ENCODE results near the gene EXOC7. TPM values are rescaled to one million over a fixed set of nuclear protein-coding genes. Genes with fewer than 3 reads are reported as not detected.
A peak's percentile ranks its signal among the peaks of the same experiment; 100 is the strongest.

The EXOC7 gene
- total and polyA plus RNA-seq, 3 experiments from 2014 or later, result 69.3 to 109 (median 105) TPM

DNA sequence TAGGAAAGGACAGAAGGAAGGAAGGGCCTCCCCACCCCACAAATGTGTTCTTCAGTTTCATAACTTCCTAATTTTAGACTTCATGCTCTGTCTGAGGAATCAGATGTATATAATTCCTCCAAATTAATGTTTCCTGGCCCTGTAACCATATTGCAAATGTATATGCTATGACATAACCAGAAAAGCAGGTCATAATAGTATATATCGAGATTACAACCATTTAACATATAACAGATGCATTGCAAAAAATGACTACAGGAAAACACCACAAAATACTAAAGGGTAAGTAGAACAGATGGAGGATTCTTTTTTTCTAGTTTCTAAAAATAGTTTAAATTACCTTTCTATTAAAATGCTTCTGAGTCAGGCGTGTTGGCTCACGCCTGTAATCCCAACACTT is 3.1 kb upstream of the EXOC7 start:
- Mint-ChIP-seq H3K4me3 (peak overlapping the region in 1 of 7 donors; percentile 60), H3K9me3 (no peaks in the 10 kb centered on the region), H3K36me3 (peaks cover 0 to 17% (median 0%) of the 10 kb centered on the region in 3 donors), H3K27me3 (peaks cover 0 to 2% of the 10 kb centered on the region in 2 donors), H3K27ac (no peak overlapping the region), H3K4me1 (peaks cover 15 to 28% (median 18%) of the 10 kb centered on the region in 3 donors)
- no peak overlapping the region for H3K27ac ChIP-seq (ENCODE audit: low read depth, low read length)
- ChIA-PET POLR2A (interaction anchor here (1.0 kb wide), 1 partner anchor 173 kb away, joined by 3 read pairs; no protein-coding TSS in a partner anchor), CTCF (interaction anchor here (0.7 to 6.6 kb wide), 6 partner anchors 11 to 173 kb away, joined by 3 to 30 read pairs (median 4); no protein-coding TSS in a partner anchor)
- no peaks in the 10 kb centered on the region for H3K36me3 ChIP-seq (ENCODE audit: insufficient read depth, low read length)
- no peak for DNase-seq
- no peaks in the 10 kb centered on the region for H3K9me3 ChIP-seq (ENCODE audit: low read length)
- H3K4me1 ChIP-seq (ENCODE audit: insufficient read depth, low read length), result peaks cover 17% of the 10 kb centered on the region
- H3K4me3 ChIP-seq (ENCODE audit: low read length), result no peak overlapping the region
- no peaks in the 10 kb centered on the region for H3K27me3 ChIP-seq (ENCODE audit: insufficient read depth, low read length, poor library complexity, severe bottlenecking)

DNA sequence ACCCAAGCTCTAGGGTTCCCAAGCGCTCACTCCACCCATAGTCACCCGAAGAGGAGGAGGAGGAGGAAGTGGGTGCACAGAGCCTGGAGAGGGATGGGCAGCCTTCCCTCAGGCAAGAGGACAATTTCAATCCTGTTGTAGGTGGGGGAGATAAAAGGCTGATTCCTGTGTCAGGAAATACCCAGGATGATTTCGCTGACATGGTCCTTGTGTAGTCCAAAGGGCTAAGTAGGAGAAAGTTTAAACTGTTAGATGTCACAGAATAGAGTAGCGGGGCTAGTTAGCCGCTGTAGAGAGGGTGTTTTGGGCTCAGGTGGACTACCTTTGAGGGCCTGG is 1.3 kb upstream of the EXOC7 start:
- POLR2A ChIA-PET, result interaction anchor here (0.6 to 1.0 kb wide), 3 partner anchors 10 to 250 kb away, joined by 4 to 10 read pairs (median 5); partner anchors contain the start of genes PRPSAP1 and WBP2
- H3K27ac Mint-ChIP-seq, result peak overlapping the region in 7 of 8 donors; percentile 54 to 87 (median 73)
- peak overlapping the region; percentile 41 to 98 (median 56) for H3K4me3 Mint-ChIP-seq

DNA sequence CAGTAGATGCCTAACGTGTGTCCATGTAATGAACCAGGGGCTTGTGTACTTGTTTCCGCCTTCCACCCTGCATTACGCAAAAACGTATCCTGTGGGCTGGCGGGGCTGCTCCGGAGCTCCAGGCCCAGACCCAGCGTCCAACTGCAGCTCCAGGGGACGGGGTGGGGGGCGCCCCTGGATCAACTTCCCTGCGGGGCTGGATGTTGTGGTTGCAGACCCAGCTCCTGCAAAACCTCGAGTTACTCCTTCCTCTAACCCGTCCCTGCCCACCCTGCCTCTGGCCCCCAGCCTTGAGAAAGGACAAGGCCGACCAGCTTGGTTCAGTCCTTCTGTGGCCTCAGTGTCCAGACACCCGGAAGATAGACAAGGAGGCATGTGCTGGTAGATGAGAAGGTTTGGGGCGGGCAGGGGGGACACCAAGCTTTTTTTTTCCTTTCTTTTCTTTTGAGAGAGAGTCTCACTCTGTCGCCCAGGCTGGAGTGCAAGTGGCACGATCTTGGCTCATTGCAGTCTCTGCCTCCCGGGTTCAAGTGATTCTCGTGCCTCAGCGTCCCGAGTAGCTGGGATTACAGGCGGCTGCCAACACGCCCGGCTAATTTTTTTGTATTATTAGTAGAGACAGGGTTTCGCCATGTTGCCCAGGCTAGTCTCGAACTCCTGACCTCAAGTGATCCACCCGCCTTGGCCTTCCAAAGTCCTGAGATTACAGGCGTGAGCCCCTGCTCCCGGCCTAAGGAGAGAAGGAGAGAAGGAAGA is 731 bp upstream of the EXOC7 start:
- Mint-ChIP-seq H3K9me3 (no peaks in the 10 kb centered on the region), H3K27me3 (peaks cover 0 to 2% of the 10 kb centered on the region in 2 donors), H3K36me3 (peaks cover 0 to 36% (median 7%) of the 10 kb centered on the region in 3 donors), H3K4me3 (peak overlapping the region; percentile 92 to 98 (median 96)), H3K27ac (peak overlapping the region; percentile 73 to 99 (median 97)), H3K4me1 (peaks cover 23 to 40% (median 34%) of the 10 kb centered on the region in 3 donors)
- Histone ChIP-seq H3K4me1 (ENCODE audit: insufficient read depth, low read length) (peaks cover 17% of the 10 kb centered on the region), H3K27ac (ENCODE audit: low read depth, low read length) (peak overlapping the region; percentile 70), H3K4me3 (ENCODE audit: low read length) (peak overlapping the region; percentile 77), H3K27me3 (ENCODE audit: insufficient read depth, low read length, poor library complexity, severe bottlenecking) (no peaks in the 10 kb centered on the region), H3K9me3 (ENCODE audit: low read length) (no peaks in the 10 kb centered on the region), H3K36me3 (ENCODE audit: insufficient read depth, low read length) (peaks cover 5% of the 10 kb centered on the region)
- POLR2A ChIA-PET, result interaction anchor here (0.6 to 1.6 kb wide), 4 partner anchors 10 to 249 kb away, joined by 4 to 10 read pairs (median 4); partner anchors contain the start of genes PRPSAP1 and WBP2
- no peak for DNase-seq
- CTCF ChIA-PET, result interaction anchor here (0.8 to 6.6 kb wide), 10 partner anchors 11 to 401 kb away, joined by 3 to 30 read pairs (median 3); no protein-coding TSS in a partner anchor

More for the DNA sequence above, 1.3 kb upstream of the EXOC7 start:
- H3K9me3 Mint-ChIP-seq, result no peaks in the 10 kb centered on the region
- H3K4me1 ChIP-seq (ENCODE audit: insufficient read depth, low read length), result peaks cover 17% of the 10 kb centered on the region
- H3K4me1 Mint-ChIP-seq, result peaks cover 23 to 39% (median 29%) of the 10 kb centered on the region in 3 donors
- H3K27ac ChIP-seq (ENCODE audit: low read depth, low read length), result no peak overlapping the region
- peaks cover 0 to 2% of the 10 kb centered on the region in 2 donors for H3K27me3 Mint-ChIP-seq
- CTCF ChIA-PET, result interaction anchor here (1.2 to 6.6 kb wide), 7 partner anchors 11 to 401 kb away, joined by 3 to 30 read pairs (median 3); no protein-coding TSS in a partner anchor
- H3K36me3 ChIP-seq (ENCODE audit: insufficient read depth, low read length), result peaks cover 5% of the 10 kb centered on the region
- H3K27me3 ChIP-seq (ENCODE audit: insufficient read depth, low read length, poor library complexity, severe bottlenecking), result no peaks in the 10 kb centered on the region
- H3K4me3 ChIP-seq (ENCODE audit: low read length), result no peak overlapping the region
- H3K9me3 ChIP-seq (ENCODE audit: low read length), result no peaks in the 10 kb centered on the region
- H3K36me3 Mint-ChIP-seq, result peaks cover 0 to 30% (median 6%) of the 10 kb centered on the region in 3 donors
- no peak for DNase-seq

DNA sequence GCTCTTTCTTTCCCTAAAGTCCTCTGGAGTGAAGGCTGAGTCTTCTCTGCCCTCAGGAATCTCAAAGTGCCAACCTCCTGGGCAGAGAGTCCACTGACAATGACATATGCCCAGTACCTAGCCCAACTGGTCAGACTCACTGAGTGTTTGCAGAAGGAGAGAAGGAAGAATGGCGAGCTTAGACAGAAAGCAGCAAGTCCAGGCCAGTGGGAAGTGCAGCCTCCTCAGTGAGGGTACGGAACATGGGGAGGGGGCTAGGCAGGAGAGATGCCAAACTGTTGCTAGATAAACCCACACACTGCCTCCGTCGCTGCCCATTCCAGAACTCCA is 678 bp downstream of the EXOC7 start:
- Histone ChIP-seq H3K36me3 (ENCODE audit: insufficient read depth, low read length) (peaks cover 5% of the 10 kb centered on the region), H3K4me1 (ENCODE audit: insufficient read depth, low read length) (peaks cover 17% of the 10 kb centered on the region), H3K4me3 (ENCODE audit: low read length) (peak overlapping the region; percentile 77), H3K27ac (ENCODE audit: low read depth, low read length) (peak overlapping the region; percentile 70), H3K27me3 (ENCODE audit: insufficient read depth, low read length, poor library complexity, severe bottlenecking) (no peaks in the 10 kb centered on the region), H3K9me3 (ENCODE audit: low read length) (no peaks in the 10 kb centered on the region)
- DNase-seq, result no peak
- ChIA-PET CTCF (interaction anchor here (0.7 to 6.6 kb wide), 6 partner anchors 75 to 305 kb away, joined by 3 to 30 read pairs (median 3); no protein-coding TSS in a partner anchor), POLR2A (interaction anchor here (0.6 to 1.6 kb wide), 6 partner anchors 16 to 164 kb away, joined by 3 to 5 read pairs (median 4); no protein-coding TSS in a partner anchor)
- H3K27ac Mint-ChIP-seq, result peak overlapping the region; percentile 90 to 99 (median 98)
- peaks cover 23 to 40% (median 34%) of the 10 kb centered on the region in 3 donors for H3K4me1 Mint-ChIP-seq
- peaks cover 0 to 2% of the 10 kb centered on the region in 2 donors for H3K27me3 Mint-ChIP-seq
- H3K9me3 Mint-ChIP-seq, result no peaks in the 10 kb centered on the region
- H3K4me3 Mint-ChIP-seq, result peak overlapping the region; percentile 92 to 98 (median 96)
- H3K36me3 Mint-ChIP-seq, result peaks cover 0 to 46% (median 7%) of the 10 kb centered on the region in 3 donors

DNA sequence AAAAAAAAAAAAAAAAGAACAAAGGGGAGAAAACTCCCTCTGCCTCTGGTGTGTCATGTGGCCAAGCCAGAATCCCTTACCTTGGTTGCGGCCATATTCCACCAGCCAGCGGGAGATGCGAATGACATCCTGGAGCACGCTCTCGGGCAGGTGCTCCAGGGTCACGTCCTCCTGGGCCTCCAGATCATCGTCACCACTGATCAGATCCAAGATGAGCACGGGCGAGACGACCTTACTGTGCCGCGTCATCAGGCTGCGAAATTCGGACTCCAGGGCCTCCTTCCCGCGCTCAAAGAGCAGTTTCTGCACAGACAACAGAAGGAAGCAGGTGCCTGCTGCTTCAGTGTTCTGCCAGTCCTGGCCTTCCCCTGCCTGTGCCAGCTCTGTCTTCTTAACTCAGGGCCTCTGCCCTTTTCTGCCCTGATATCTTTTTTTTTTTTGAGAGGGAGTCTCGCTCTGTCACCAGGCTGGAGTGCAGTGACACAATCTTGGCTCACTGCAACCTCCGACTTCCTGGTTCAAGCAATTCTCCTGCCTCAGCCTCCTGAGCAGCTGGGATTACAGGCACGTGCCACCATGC is 5.8 kb downstream of the EXOC7 start:
- Mint-ChIP-seq H3K4me3 (no peak overlapping the region), H3K36me3 (peaks cover 0 to 76% (median 14%) of the 10 kb centered on the region in 3 donors), H3K9me3 (no peaks in the 10 kb centered on the region), H3K27me3 (no peaks in the 10 kb centered on the region), H3K27ac (peak overlapping the region in 1 of 8 donors; percentile 15), H3K4me1 (peaks cover 15 to 29% (median 27%) of the 10 kb centered on the region in 3 donors)
- Histone ChIP-seq H3K9me3 (ENCODE audit: low read length) (no peaks in the 10 kb centered on the region), H3K4me3 (ENCODE audit: low read length) (no peak overlapping the region), H3K36me3 (ENCODE audit: insufficient read depth, low read length) (peaks cover 38% of the 10 kb centered on the region), H3K4me1 (ENCODE audit: insufficient read depth, low read length) (peaks cover 8% of the 10 kb centered on the region), H3K27ac (ENCODE audit: low read depth, low read length) (no peak overlapping the region), H3K27me3 (ENCODE audit: insufficient read depth, low read length, poor library complexity, severe bottlenecking) (no peaks in the 10 kb centered on the region)
- no peak for DNase-seq
- ChIA-PET POLR2A (interaction anchor here (0.7 kb wide), 1 partner anchor 8 kb away, joined by 4 read pairs; no protein-coding TSS in a partner anchor), CTCF (no interaction called here)

DNA sequence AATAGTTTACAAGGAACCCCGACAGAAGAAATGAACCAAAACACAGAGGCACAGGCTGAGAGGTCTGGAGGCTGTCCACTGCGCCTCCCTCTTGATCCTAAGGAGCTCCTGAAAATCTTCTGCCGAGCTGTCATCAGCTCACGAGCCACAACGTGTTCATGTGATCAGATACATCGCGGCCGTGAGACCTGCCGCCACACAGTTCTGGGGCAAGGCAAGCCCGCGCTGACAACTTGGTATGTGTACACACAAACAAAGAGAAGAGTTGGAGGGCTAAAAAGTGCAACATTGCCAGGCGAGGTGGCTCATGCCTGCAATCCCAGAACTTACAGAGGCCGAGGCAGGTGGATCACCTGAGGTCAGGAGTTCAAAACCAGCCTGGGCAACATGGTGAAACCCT is 7.6 kb downstream of the EXOC7 start:
- H3K4me3 ChIP-seq (ENCODE audit: low read length), result no peak overlapping the region
- H3K27ac Mint-ChIP-seq, result peak overlapping the region in 1 of 8 donors; percentile 12
- ChIA-PET CTCF (interaction anchor here (1.1 to 2.5 kb wide), 5 partner anchors 11 to 204 kb away, joined by 3 to 7 read pairs (median 3); no protein-coding TSS in a partner anchor), POLR2A (no interaction called here)
- H3K27me3 Mint-ChIP-seq, result no peaks in the 10 kb centered on the region
- H3K36me3 Mint-ChIP-seq, result peaks cover 0 to 78% (median 11%) of the 10 kb centered on the region in 3 donors
- peaks cover 34% of the 10 kb centered on the region for H3K36me3 ChIP-seq (ENCODE audit: insufficient read depth, low read length)
- H3K9me3 Mint-ChIP-seq, result no peaks in the 10 kb centered on the region
- DNase-seq, result no peak
- no peaks in the 10 kb centered on the region for H3K9me3 ChIP-seq (ENCODE audit: low read length)
- H3K4me1 Mint-ChIP-seq, result peaks cover 7 to 15% (median 12%) of the 10 kb centered on the region in 3 donors
- H3K27ac ChIP-seq (ENCODE audit: low read depth, low read length), result no peak overlapping the region
- no peaks in the 10 kb centered on the region for H3K27me3 ChIP-seq (ENCODE audit: insufficient read depth, low read length, poor library complexity, severe bottlenecking)
- H3K4me3 Mint-ChIP-seq, result peak overlapping the region in 1 of 7 donors; percentile 40
- H3K4me1 ChIP-seq (ENCODE audit: insufficient read depth, low read length), result no peaks in the 10 kb centered on the region

DNA sequence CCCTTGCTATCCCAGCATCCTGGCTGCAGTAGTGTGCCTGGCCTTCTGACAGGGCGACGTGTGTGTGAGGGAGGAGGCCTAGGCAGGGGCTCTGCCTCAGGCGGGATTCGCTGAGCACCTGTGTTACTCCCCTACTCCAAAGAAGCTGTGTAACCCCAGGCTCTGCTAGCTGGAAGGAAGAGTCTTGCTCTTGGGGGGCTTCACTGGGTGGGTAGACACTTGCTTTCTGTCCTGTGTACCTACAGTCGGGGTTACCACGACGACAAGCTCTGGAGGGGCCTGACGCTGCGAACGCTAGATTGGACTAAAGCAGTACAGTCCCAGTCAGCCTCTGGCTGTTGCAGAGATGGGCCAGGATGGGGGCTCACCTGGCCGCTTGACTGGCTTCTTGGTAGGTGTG is 9.5 kb downstream of the EXOC7 start:
- Mint-ChIP-seq H3K27ac (peak overlapping the region in 2 of 8 donors; percentile 73 to 94), H3K36me3 (peaks cover 0 to 78% (median 8%) of the 10 kb centered on the region in 3 donors), H3K4me1 (peaks cover 4 to 11% (median 5%) of the 10 kb centered on the region in 3 donors), H3K27me3 (peaks cover 0 to 1% of the 10 kb centered on the region in 2 donors), H3K4me3 (no peak overlapping the region), H3K9me3 (no peaks in the 10 kb centered on the region)
- Histone ChIP-seq H3K4me3 (ENCODE audit: low read length) (no peak overlapping the region), H3K27me3 (ENCODE audit: insufficient read depth, low read length, poor library complexity, severe bottlenecking) (no peaks in the 10 kb centered on the region), H3K36me3 (ENCODE audit: insufficient read depth, low read length) (peaks cover 46% of the 10 kb centered on the region), H3K9me3 (ENCODE audit: low read length) (no peaks in the 10 kb centered on the region), H3K4me1 (ENCODE audit: insufficient read depth, low read length) (no peaks in the 10 kb centered on the region), H3K27ac (ENCODE audit: low read depth, low read length) (no peak overlapping the region)
- POLR2A ChIA-PET, result interaction anchor here (0.7 kb wide), 1 partner anchor 291 kb away, joined by 3 read pairs; no protein-coding TSS in a partner anchor
- no peak for DNase-seq
- CTCF ChIA-PET, result interaction anchor here (1.0 to 1.7 kb wide), 2 partner anchors 10 to 88 kb away, joined by 3 read pairs; no protein-coding TSS in a partner anchor

All from CD8-positive, alpha-beta memory T cell (primary cell).